HG03565 (cell line): ENCODE data around the gene KLHL30.

Experiments used
- ATAC-seq: cut with Tn5 transposase; IDR thresholded peaks from one replicate; pipeline ENCODE4 v1.9.1; 2021; ENCODE audit warnings: mild to moderate bottlenecking, moderate library complexity; ENCODE audit not compliant: unreplicated experiment

The KLHL30 gene

DNA sequence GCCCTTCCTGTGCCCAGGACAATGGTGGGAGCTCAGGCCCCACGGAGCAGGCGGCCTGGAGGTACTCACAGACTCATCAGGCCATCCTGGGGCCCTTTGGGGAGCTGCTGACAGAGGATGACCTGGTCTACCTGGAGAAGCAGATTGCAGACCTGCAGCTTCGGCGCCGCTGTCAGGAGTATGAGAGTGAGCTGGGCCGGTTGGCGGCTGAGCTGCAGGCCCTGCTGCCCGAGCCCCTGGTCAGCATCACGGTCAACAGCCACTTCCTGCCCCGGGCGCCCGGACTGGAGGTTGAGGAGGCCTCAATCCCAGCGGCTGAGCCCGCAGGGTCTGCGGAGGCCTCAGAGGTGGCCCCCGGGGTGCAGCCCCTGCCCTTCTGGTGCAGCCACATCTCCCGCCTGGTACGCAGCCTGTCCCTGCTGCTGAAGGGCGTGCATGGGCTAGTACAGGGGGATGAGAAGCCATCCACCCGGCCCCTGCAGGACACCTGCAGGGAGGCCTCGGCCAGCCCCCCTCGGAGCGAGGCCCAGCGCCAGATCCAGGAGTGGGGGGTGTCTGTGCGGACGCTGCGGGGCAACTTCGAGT lies 8.3 kb upstream of the KLHL30 start:
- ATAC-seq: no peak

DNA sequence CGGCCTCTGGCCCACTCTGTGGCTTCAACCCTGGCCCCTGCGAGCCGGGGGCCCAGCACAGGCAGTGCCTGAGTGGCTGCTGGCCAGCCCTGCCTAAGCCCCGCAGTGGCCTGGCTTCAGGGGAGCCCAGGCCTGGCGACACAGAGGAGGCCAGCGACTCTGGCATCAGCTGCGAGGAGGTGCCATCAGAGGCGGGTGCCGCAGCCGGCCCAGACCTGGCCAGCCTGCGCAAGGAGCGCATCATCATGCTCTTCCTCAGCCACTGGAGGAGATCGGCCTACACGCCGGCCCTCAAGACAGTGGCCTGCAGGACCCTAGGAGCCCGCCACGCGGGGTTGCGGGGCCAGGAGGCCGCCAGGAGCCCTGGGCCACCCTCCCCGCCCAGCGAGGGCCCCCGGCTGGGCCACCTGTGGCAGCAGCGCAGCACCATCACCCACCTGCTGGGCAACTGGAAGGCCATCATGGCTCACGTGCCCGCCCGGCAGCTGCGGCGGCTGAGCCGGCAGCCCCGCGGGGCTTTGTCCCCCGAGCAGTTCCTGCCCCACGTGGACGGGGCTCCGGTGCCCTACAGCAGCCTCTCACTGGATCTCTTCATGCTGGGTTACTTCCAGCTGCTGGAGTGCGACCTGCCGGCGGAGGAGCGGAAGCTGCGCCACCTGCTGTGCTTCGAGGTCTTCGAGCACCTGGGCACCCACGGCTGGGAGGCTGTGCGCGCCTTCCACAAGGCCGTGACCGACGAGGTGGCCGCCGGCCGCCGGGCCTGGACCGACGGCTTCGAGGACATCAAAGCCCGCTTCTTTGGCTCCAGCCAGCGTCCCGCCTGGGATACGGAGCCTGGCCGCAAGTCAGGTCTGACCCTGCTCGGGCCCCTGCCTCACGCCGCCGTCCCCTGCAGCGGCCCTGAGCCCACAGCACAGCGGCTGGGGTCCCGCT lies 7.5 kb upstream of the KLHL30 start:
- ATAC-seq: no peak

DNA sequence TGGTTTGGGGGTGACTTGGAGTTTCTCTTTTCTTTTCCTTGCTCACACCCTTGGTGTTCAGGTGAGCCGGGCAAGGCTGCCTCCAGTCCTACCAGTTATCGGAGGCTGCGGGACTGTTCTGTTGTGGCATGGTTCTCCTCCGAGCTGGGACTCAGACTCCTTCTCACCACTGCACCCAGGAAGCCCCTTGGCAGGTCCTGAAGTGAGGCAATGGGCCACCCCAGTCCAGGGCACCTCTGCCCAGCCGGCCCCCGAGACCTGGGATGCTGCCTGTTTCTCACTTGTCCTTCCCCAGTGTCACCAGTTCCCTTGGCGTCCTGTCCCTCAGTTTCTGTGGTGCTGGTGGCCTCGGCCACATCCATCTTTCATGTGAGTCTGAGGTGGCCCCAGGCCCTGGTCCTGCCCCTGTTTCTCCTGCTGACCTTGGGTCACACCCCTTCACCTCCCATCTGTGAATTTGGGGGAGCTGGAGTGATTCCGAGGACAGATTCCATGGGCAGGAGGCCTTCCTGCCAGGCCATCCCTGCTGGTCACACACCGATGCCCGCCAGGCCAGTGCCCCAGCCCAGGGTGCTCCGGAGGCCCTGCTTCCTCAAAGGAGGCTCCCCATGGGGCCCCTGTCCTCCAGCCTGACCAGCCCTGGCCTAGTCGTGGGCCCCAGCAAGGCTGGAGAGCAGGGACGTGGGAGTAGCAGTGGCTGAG lies 6.6 kb upstream of the KLHL30 start:
- no peak for ATAC-seq

DNA sequence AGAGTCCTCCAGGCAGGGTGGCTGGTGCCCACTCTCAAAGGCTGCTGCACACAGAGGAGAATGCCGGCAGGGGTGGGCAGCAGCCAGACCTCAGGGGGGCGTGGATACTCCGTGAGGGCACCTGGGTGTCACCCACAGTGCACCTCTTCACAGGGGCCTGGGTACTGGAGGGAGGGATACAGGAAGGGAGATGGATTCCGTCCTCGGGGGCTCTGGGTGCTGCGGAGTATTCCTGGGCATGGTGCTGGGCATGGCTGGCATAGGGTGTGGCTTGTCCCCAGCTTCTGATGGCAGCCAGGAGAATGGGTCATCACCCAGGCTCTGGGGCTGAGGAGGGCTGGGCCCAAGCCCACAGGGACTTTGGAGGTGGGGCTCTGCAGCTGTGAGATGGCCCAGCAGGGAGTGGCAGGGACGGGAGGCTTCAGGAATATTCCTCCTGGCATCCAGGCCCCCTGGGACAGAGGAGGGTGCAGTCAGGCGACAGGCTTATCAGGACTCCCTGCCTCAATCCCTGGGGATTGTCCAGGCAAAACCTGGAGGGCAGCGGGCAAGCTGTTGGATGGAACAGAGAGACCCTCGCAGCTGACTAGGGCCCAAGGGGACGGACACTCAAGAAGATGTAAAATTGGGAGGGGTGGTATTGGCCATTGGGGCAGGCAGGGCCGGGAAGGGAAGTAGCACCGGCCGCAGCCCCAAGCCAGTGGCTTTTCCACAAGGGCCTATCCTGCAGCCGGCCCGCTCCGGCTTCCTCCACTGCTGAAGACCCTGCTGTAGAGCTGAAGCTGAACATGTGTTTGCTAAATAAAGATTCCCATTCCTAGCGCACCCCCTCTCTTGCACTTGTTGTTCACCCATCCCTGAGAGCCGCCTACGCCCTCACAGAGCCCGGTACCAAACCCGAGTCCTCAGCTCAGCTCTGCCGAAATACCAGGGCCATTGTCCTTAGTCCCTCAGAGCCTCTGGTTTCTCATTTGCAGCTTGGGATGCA lies 5.7 kb upstream of the KLHL30 start:
- ATAC-seq: no peak

DNA sequence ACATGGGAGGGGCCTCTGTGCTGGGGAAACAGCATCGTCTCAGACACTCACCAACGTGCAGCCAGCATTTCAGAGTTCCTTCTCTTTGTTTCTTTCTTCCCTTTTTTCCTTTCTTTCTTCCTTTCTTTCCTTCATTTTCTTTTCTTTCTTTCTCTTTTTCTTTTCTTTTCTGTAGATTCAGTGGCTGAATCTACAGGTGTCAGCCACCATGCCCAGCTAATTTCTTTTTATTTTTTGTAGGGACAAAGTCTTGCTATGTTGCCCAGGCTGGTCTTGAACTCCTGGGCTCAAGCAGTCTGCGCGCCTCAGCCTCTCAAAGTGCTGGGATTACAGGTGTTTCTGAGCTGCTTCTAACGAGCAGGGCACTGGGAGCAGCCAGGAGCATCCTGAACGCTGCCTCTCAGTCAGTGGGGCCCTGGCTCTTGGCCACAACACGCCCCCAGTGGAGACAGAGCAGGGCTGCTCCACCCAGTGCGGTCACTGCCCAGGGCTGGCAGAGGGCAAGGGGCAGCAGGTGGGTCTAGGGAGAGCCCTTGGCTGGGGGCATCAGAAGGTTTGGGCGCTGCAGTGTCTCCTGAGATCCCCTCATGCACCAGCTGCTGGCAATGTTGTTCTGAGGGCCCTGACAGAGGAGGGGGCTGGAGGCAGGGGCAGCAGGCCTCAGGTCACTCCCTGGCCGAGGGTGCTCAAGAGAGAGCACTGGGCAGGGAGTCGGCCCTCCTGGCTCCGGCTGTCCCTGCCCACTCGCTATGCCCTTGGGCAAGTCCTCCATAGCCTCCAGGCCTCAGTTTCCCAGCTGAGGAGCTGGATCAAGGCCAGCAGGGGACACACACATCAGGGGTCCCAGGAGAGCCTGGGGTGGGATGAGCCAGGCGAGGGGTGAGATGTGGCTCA lies 4.7 kb upstream of the KLHL30 start:
- ATAC-seq: no peak

DNA sequence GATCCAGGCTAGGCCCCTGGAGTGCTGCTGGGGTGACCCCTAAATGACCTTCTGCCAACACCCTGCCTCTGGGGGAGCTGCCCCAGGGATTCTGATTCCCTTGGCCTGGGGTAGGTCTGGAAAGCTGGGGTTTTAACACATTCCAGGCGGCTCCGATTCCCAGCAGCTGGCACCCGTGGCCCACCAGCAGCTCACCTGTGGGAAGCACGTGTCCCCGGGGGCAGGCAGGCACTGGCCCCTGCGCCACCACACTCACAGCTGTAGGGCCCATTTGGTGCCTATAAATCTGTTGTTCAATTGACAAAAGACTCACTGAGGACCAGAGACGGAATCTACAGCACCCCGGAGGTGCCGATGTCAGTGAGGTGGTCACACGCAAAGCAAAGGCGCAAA lies 4.1 kb upstream of the KLHL30 start:
- no peak for ATAC-seq

DNA sequence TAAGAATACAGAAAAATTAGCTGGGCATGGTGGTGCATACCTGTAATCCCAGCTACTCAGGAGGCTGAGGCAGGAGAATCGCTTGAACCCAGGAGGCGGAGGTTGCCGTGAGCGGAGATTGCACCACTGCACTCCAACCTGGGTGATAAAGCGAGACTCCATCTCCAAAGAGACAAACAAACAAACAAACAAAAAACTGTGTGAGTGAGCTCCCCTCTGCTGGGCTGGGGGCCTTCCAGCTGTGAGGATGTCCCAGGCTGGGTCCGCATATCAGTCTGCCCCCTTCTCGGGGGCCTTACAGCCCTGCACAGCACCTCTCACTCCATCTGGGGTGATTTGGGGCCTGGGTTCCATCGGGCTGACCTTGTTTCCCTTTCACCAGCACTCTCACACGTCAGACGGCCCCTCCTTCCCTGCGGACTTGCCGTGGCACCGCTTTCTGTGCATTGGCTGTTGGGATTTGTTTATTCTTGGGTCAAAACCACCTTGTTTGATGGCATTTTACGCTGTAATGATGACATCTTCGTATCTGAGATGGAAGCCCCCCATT lies 2.8 kb upstream of the KLHL30 start:
- ATAC-seq: no peak

DNA sequence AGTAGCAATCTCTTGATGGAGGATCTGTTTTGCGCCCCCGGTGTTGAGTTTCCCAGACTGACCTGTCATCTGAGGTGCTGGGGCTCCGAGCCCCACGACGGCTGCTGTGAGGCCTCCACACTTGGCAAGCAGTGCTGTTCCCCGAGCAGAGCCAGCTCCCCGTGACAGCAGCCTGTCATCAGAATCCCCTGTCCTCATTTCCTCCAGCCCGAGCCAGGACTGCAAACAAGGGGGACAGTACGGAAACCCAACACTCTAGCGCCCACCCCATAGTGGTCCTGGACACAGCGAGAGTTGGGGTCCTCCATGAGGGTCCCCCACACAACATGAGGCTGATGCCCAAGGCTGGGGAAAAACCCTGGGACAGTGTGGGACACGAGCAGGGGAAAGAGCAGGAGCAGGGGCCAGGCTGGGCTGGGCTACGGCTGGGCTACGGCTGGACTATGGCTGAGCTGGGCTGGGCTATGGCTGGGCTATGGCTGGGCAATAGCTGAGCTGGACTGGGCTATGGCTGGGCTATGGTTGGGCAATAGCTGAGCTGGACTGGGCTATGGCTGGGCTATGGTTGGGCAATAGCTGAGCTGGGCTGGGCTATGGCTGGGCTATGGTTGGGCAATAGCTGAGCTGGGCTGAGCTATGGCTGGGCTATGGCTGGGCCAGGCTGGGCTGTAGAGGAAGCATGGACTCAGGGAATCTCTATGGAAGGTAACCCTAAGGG lies 1.5 kb upstream of the KLHL30 start:
- ATAC-seq: no peak

DNA sequence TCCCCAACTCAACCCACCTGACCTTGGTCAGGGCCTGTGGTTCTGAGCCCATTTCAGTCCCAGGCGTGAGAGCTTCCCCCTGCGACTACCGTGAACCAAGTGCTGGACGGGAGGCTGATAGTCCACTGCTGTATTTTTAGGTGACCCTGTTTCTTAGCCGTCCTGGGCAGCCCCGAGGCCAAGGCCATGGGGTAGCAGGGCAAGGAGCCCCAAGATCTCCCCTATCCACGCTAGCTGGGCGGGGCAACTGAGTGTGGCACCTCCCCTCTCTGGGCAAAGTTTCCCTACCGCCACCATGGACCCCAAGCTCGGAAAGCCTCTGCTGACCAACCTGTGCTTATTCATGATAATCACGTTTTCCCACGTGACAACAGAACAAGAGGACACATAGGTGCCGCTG lies 583 bp upstream of the KLHL30 start:
- ATAC-seq: no peak

DNA sequence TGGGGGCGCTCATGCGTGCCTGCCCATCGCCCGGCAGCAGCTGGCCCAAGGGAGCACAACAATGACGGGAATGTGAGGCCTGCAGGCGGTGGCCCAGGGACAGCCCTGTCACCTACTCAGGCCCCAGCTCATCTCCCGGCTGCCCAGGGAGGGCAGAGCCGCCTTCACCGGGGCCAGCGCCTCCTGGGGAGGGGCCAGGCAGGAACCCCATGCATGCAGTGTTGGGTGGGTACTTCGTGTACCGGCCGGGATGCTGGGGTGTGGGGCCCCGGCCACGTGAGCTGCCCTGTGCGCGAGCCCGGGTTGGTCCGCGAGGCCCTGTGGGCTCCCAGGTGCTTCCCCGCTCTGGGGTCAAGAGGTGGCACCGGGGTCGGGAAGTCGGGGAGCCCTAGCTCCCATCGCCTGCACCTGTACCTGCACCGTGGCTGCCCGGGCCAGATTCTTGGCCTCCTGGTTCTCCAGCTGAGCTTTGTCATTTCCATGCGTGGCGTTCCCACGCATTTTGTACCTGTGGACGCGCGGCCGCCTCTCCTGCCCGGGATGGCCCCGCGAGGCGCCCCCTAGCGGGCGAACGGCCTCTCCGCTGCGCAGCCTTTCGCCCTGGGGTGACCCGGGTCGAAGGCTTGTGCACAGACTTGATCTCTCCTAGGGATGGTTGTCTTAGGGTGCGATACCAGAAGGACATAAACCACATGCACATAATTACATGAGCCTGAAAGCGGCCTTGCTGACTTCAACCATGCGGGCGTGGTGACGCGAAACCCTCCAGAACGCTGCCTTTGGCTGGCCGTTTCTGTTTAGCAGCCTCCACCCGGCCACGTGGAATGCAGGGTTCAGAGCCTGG lies 950 bp downstream of the KLHL30 start:
- ATAC-seq: no peak

DNA sequence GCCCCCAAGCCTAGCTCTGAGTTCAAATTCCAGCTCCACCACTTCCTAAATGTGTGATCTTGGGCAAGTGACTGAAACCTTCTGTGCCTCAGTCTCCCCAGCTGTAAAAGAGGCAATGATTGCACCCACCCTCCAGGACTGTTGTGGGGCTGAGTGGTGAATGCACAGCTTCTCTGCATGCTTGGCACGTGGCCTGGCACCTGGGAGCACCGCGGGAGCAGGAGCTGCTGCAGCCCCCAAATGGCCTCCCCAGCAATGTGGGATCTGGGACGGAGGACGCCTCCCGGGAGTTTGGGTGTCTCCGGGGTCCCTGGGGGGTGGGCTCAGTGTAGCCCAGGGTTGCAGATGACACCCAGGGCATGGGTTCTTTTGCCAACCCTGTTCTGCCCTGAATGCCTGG lies 1.6 kb downstream of the KLHL30 start:
- ATAC-seq: no peak

DNA sequence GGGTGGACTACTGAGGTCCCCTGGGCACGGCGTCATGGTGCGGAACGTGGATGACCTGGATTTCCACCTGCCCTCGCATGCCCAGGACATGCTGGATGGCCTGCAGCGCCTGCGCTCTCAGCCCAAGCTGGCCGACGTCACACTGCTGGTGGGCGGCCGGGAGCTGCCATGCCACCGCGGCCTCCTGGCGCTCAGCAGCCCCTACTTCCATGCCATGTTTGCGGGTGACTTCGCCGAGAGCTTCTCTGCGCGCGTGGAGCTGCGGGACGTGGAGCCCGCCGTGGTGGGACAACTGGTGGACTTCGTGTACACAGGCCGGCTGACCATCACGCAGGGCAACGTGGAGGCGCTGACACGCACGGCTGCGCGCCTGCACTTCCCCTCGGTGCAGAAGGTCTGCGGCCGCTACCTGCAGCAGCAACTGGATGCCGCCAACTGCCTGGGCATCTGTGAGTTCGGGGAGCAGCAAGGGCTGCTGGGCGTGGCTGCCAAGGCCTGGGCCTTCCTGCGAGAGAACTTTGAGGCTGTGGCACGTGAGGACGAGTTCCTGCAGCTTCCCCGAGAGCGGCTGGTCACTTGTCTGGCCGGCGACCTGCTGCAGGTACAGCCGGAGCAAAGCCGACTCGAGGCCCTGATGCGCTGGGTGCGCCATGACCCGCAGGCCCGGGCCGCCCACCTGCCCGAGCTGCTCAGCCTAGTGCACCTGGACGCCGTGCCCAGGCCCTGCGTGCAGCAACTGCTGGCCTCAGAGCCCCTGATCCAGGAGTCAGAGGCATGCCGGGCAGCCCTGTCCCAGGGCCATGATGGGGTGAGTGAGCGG lies 2.5 kb downstream of the KLHL30 start:
- ATAC-seq: no peak

DNA sequence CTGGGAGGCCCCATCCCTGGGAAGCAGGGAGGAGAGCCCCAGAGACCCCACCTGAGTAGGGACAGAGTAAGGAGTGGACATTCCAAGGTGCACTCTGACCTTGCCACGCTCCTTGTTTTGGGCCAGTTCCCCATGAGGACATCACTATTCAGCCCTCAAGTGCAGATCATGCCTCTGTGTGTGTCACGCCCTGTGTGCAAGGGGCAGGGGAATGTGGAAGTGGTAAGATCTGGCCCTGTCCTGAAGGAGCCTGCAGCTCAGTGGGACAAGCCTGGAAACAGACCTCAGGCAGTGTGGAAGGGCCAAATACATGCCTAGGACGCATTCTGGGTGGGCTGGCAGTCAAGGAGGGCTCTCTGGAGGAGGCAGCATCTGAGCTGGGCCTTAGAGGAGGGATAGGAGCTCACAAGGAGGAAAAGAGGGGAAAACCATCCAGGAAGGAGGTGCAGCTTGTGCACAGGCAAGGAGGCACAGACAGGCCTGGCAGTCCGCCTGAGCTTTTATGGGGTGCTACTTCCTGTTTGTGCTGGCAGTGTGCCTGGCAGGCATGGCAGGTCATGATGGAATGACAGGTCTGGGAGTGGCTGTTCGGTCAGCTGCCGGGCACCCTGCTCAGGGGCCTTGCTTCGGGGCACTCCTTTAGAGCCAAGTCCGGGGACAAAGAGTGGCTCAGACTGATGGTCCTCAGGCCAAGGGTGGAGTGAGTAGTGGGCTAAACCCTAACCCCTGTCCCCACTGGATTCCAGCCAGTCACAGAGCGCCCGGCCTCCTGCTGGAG lies 3.3 kb downstream of the KLHL30 start:
- no peak for ATAC-seq

DNA sequence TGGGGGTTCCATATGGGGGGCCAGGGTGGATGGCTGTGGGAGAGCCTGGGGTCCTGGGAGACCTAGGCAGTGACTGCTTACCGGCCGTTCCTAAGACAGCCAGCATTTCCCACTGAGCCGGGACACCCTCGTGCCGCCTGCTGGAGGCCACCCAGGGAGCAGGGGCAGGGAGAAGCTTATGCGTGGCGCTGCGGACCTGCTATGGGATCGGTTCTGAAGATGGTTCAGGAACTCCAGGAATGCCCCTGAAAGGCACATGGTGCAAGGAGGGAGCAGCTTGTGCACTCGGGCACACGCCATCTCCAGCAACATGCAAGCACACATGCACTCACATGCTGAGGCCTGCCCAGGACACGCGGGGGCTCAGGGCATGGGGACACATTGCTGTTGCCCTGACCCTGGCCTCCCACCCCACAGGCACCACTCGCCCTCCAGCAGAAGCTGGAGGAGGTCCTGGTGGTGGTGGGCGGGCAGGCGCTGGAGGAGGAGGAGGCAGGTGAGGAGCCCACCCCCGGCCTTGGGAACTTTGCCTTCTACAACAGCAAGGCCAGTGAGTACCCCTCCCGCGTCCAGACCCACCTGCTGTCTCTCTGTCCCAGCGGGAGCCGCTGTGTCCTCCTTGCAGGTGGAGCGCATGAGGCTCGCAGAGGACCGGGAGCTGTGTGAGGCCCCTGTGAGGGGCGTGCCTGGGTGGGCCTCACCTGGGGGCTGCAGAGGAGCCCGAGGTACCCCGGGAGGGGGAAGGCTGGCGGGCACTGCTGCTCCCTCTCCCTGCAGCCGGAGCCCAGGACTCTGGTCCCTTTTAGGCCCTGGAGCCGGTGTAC lies 4.1 kb downstream of the KLHL30 start:
- no peak for ATAC-seq

DNA sequence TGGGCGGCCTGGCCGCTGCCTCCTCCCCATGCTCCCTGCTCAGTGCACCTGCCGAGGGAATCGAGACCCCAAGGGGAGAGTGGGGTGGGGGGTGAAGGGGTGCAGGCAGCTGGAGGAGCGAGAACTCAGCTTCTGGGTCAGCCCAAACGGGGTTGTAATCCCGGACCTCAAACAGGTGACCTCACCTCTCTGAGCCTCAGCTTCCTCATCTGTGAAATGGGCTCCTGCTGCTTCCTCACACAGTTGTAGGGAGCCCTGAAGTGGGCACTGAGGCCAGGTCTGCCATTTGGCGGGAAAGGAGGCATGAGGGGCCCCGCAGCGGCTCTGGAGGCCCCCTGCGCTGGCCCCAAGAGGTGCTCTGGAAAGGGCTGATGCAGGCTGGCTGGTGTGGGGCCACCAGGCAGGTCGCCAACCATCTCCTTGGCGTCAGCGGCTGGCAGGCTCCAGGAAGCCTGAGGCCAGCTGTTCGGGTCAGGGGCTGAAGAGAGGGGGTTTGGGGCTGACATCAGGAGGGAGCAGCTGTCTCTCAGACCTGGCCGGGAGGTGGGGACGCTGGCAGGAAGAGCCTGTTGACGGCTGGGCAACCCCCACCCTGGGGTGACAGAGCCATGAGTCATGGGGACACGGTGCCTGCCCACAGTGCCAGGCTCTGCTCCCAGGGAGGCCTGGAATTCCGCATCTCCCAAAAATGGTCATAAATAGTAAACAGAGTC lies 4.9 kb downstream of the KLHL30 start:
- ATAC-seq: no peak
